HCT116 (cell line): ENCODE results near the gene ARHGEF38. TPM values are rescaled to one million over a fixed set of nuclear protein-coding genes. Genes with fewer than 3 reads are reported as not detected.

Source experiments
- ATAC-seq: fragments of 200-7000 bp; cut with Tn5 transposase; 2 replicates; pipeline ENCODE4 v1.9.1; 2020; ENCODE audit warnings: mild to moderate bottlenecking, moderate library complexity
- BruUV-seq: library from RNA; stranded (reverse); fragments of 400-500 nt; replicated peaks from 2 replicates; lab custom pipeline; 2021; lab: Mats Ljungman, UMichigan
- CTCF ChIA-PET: fragments of 300-600 bp; sonication (Branson Sonifier 250); formaldehyde crosslinking; loops from one replicate; lab custom pipeline; 2021; ENCODE audit warnings: antibody characterized with exemption; lab: Charles Lee
- POLR2A ChIA-PET: fragments of 300-600, 350-600 bp; sonication (Branson Sonifier 250); formaldehyde crosslinking; loops from one replicate; lab custom pipeline; 2021; ENCODE audit warnings: antibody characterized with exemption; lab: Charles Lee
- RAD21 ChIA-PET, 2 experiments: fragments of 300-600 bp; sonication (Branson Sonifier 250); formaldehyde crosslinking; loops; one replicate each; lab custom pipeline; 2023; ENCODE audit warnings: low total read pairs in 2 of 2; ENCODE audit not compliant: uncharacterized antibody in 2 of 2, unreplicated experiment in 2 of 2, low non-redundant PET in 1 of 2; lab: Charles Lee
- DNase-seq: peaks from one replicate; pipeline ENCODE4 v3.0.0-alpha.2; 2010; ENCODE audit warnings: low read depth, low spot score
- H2AFZ ChIP-seq: fragments of 200-600 bp; shearing (Covaris generic), sonication (generic); 2 replicates; pipeline ENCODE4 v1.6.1; 2017; ENCODE audit warnings: low read depth, mixed run types, mixed read lengths, antibody characterized with exemption, low read length; ENCODE audit not compliant: poor library complexity, severe bottlenecking
- H3K27ac ChIP-seq: 2 replicates; pipeline ENCODE4 v1.5.1; 2012; ENCODE audit warnings: low read depth, low read length
- H3K27me3 ChIP-seq: fragments of 200-600 bp; sonication (generic); 2 replicates; pipeline ENCODE4 v1.6.1; 2016; ENCODE audit warnings: mixed run types, low read length, mixed read lengths; ENCODE audit not compliant: insufficient read depth
- H3K36me3 ChIP-seq, 2 experiments: fragments of 200-500 bp in 1 of 2; fragments of 200-600 bp in 1 of 2; sonication (Bioruptor generic) in 1 of 2; sonication (generic) in 1 of 2; 2 replicates each; pipeline versions ENCODE4 v1.5.1 to v1.6.1; 2014 to 2016; ENCODE audit warnings: low read length in 2 of 2, inconsistent platforms in 1 of 2, mixed read lengths in 1 of 2, mixed run types in 1 of 2; ENCODE audit not compliant: insufficient read depth in 2 of 2, control insufficient read depth in 1 of 2
- H3K4me1 ChIP-seq, 2 experiments: fragments of 200-600 bp in 1 of 2; sonication (generic) in 1 of 2; 2 replicates each; pipeline versions ENCODE4 v1.5.1 to v1.6.1; 2012 to 2017; ENCODE audit warnings: low read length in 2 of 2, inconsistent platforms in 1 of 2, mild to moderate bottlenecking in 1 of 2, mixed read lengths in 1 of 2, mixed run types in 1 of 2, moderate library complexity in 1 of 2; ENCODE audit not compliant: insufficient read depth in 2 of 2, control insufficient read depth in 1 of 2
- H3K4me2 ChIP-seq: fragments of 200-600 bp; sonication (generic); 2 replicates; pipeline ENCODE4 v1.6.1; 2017; ENCODE audit warnings: mixed run types, low read length, mixed read lengths
- H3K4me3 ChIP-seq, 2 experiments: fragments of 200-600 bp in 1 of 2; sonication (generic) in 1 of 2; replicated peaks in 1 of 2; 2 replicates each; pipeline ENCODE4 v1.5.1; 2011 to 2016; ENCODE audit warnings: low read length in 2 of 2, control low read depth in 1 of 2, low read depth in 1 of 2, mild to moderate bottlenecking in 1 of 2, mixed read lengths in 1 of 2, mixed run types in 1 of 2
- H3K79me2 ChIP-seq: fragments of 200-600 bp; sonication (generic); 2 replicates; pipeline ENCODE4 v1.6.1; 2017; ENCODE audit warnings: mild to moderate bottlenecking, mixed run types, low read length, moderate library complexity, mixed read lengths; ENCODE audit not compliant: insufficient read depth
- H3K9ac ChIP-seq: fragments of 200-600 bp; sonication (generic); 2 replicates; pipeline ENCODE4 v1.6.1; 2016; ENCODE audit warnings: low read length, mixed read lengths
- H3K9me2 ChIP-seq: fragments of 200-600 bp; sonication (generic), shearing (Covaris generic); 2 replicates; pipeline ENCODE4 v1.6.1; 2017; ENCODE audit warnings: mixed run types, mild to moderate bottlenecking, moderate library complexity; ENCODE audit not compliant: insufficient read depth
- H3K9me3 ChIP-seq, 2 experiments: fragments of 200-500 bp in 1 of 2; fragments of 200-600 bp in 1 of 2; sonication (Bioruptor generic) in 1 of 2; sonication (generic) in 1 of 2; 2 replicates each; pipeline ENCODE4 v1.6.1; 2014 to 2017; ENCODE audit warnings: low read length in 2 of 2, mixed read lengths in 2 of 2, inconsistent platforms in 1 of 2, low read depth in 1 of 2, mild to moderate bottlenecking in 1 of 2, mixed run types in 1 of 2, moderate library complexity in 1 of 2; ENCODE audit not compliant: control insufficient read depth in 1 of 2, insufficient read depth in 1 of 2
- H4K20me1 ChIP-seq: fragments of 200-600 bp; sonication (generic), shearing (Covaris generic); 2 replicates; pipeline ENCODE4 v1.6.1; 2017; ENCODE audit warnings: mixed run types, mild to moderate bottlenecking, moderate library complexity; ENCODE audit not compliant: insufficient read depth
- CEBPB ChIP-seq: IDR thresholded peaks from 2 replicates; pipeline ENCODE4 v1.6.1; 2012; ENCODE audit warnings: low read depth
- EGR1 ChIP-seq: IDR thresholded peaks from 2 replicates; pipeline ENCODE4 v1.6.1; 2012; ENCODE audit warnings: low read depth
- ELF1 ChIP-seq: IDR thresholded peaks from 2 replicates; pipeline ENCODE4 v1.6.1; 2012; ENCODE audit warnings: low read depth, borderline replicate concordance
- EZH2 ChIP-seq: fragments of 200-600 bp; sonication (generic); IDR thresholded peaks from 2 replicates; pipeline ENCODE4 v1.6.1; 2017; ENCODE audit warnings: antibody characterized with exemption, mixed run types
- FOSL1 ChIP-seq: IDR thresholded peaks from 2 replicates; pipeline ENCODE4 v1.6.1; 2012; ENCODE audit warnings: low read depth
- POLR2AphosphoS5 ChIP-seq: IDR thresholded peaks from 2 replicates; pipeline ENCODE4 v1.6.1; 2011; ENCODE audit warnings: mild to moderate bottlenecking, low read depth, low read length, moderate library complexity
- SP1 ChIP-seq: IDR thresholded peaks from 2 replicates; pipeline ENCODE4 v1.6.1; 2012; ENCODE audit warnings: low read depth
- SRF ChIP-seq: IDR thresholded peaks from 2 replicates; pipeline ENCODE4 v1.6.1; 2012; ENCODE audit warnings: low read depth
- YY1 ChIP-seq: IDR thresholded peaks from 2 replicates; pipeline ENCODE4 v1.6.1; 2011; ENCODE audit warnings: low read length, low read depth, moderate library complexity, mild to moderate bottlenecking; ENCODE audit not compliant: insufficient replicate concordance; ENCODE audit errors: extremely low read depth
- ZNF274 ChIP-seq: fragments of 200-500 bp; sonication (Bioruptor generic); IDR thresholded peaks from 2 replicates; pipeline ENCODE4 v1.6.1; 2014; ENCODE audit warnings: mild to moderate bottlenecking, low read depth, low read length, inconsistent platforms
- intact Hi-C: fragments of 100-400 bp; cut with micrococcal nuclease; formaldehyde crosslinking; loops from 2 replicates; pipeline ENCODE4 v1.10.0; 2022
- total RNA-seq: library from RNA; stranded (reverse); gene quantifications from one replicate; pipeline ENCODE4 v1.2.1, GENCODE V29; 2021; ENCODE audit not compliant: unreplicated experiment
- TF ChIP-seq, protein P1 (sequence below): IDR thresholded peaks from 2 replicates; pipeline ENCODE4 v1.6.1; 2012; ENCODE audit warnings: low read depth
- TF ChIP-seq, protein P2 (sequence below), 3 experiments: fragments of 200-600 bp in 1 of 3; sonication (generic) in 1 of 3; IDR thresholded peaks in 2 of 3; conservative IDR thresholded peaks in 1 of 3; 2 replicates each; pipeline ENCODE4 v1.5.1; 2012 to 2017; ENCODE audit warnings: low read depth in 2 of 3, low read length in 2 of 3, antibody characterized with exemption in 1 of 3, borderline replicate concordance in 1 of 3, control low read depth in 1 of 3, mild to moderate bottlenecking in 1 of 3, mixed read lengths in 1 of 3, mixed run types in 1 of 3, moderate library complexity in 1 of 3; ENCODE audit not compliant: insufficient read depth in 1 of 3
- TF ChIP-seq, protein P3 (sequence below): IDR thresholded peaks from 2 replicates; pipeline ENCODE4 v1.6.1; 2012
- TF ChIP-seq, protein P4 (sequence below): IDR thresholded peaks from 2 replicates; pipeline ENCODE4 v1.6.1; 2012

The ARHGEF38 gene
- total RNA-seq, 1 experiment from 2014 or later: not detected

DNA sequence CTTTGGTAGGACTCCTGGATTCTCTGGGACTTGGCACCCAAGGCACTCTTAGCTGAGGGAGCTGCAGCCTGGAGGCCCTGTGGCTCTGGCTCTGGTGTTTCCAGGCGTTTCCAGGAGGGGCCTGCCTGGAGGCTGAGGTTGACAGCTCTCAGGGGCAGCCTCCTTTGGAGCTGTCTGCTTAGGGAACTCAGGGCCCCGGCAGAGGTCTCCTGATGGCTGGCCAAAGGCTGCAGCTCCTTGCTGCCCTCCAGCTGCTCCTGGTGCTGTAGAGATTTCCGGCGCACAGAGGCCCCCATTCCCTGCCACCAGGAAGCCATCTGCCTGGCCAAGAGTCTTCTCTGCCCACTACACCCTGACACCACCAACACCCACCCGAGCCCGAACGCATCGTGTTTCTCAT lies 25.3 kb upstream of the ARHGEF38 start:
- BruUV-seq: no TSS peak
- Histone ChIP-seq H3K4me3 (no peak overlapping the region), H4K20me1 (no peaks in the 10 kb centered on the region), H2AFZ (no peak overlapping the region), H3K27ac (no peak overlapping the region), H3K9ac (no peak overlapping the region), H3K27me3 (no peaks in the 10 kb centered on the region), H3K9me2 (no peaks in the 10 kb centered on the region), H3K9me3 (no peaks in the 10 kb centered on the region), H3K36me3 (no peaks in the 10 kb centered on the region), H3K79me2 (no peaks in the 10 kb centered on the region), H3K4me2 (no peak overlapping the region), H3K4me1 (no peaks in the 10 kb centered on the region)
- RAD21 ChIA-PET: no interaction called here
- DNase-seq: no peak
- no peak for ATAC-seq
- POLR2A ChIA-PET: no interaction called here
- CTCF ChIA-PET: no interaction called here
- TF ChIP-seq POLR2AphosphoS5 (no peak), EGR1 (no peak), ELF1 (no peak), SRF (no peak), SP1 (no peak), FOSL1 (no peak), CEBPB (no peak), EZH2 (no peak), ZNF274 (no peak), YY1 (no peak)
- TF ChIP-seq, protein P1, sequence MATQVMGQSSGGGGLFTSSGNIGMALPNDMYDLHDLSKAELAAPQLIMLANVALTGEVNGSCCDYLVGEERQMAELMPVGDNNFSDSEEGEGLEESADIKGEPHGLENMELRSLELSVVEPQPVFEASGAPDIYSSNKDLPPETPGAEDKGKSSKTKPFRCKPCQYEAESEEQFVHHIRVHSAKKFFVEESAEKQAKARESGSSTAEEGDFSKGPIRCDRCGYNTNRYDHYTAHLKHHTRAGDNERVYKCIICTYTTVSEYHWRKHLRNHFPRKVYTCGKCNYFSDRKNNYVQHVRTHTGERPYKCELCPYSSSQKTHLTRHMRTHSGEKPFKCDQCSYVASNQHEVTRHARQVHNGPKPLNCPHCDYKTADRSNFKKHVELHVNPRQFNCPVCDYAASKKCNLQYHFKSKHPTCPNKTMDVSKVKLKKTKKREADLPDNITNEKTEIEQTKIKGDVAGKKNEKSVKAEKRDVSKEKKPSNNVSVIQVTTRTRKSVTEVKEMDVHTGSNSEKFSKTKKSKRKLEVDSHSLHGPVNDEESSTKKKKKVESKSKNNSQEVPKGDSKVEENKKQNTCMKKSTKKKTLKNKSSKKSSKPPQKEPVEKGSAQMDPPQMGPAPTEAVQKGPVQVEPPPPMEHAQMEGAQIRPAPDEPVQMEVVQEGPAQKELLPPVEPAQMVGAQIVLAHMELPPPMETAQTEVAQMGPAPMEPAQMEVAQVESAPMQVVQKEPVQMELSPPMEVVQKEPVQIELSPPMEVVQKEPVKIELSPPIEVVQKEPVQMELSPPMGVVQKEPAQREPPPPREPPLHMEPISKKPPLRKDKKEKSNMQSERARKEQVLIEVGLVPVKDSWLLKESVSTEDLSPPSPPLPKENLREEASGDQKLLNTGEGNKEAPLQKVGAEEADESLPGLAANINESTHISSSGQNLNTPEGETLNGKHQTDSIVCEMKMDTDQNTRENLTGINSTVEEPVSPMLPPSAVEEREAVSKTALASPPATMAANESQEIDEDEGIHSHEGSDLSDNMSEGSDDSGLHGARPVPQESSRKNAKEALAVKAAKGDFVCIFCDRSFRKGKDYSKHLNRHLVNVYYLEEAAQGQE: no peak
- TF ChIP-seq, protein P2, sequence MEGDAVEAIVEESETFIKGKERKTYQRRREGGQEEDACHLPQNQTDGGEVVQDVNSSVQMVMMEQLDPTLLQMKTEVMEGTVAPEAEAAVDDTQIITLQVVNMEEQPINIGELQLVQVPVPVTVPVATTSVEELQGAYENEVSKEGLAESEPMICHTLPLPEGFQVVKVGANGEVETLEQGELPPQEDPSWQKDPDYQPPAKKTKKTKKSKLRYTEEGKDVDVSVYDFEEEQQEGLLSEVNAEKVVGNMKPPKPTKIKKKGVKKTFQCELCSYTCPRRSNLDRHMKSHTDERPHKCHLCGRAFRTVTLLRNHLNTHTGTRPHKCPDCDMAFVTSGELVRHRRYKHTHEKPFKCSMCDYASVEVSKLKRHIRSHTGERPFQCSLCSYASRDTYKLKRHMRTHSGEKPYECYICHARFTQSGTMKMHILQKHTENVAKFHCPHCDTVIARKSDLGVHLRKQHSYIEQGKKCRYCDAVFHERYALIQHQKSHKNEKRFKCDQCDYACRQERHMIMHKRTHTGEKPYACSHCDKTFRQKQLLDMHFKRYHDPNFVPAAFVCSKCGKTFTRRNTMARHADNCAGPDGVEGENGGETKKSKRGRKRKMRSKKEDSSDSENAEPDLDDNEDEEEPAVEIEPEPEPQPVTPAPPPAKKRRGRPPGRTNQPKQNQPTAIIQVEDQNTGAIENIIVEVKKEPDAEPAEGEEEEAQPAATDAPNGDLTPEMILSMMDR (IDR thresholded peaks at IDR 0.05 in 2 of 3, conservative IDR thresholded peaks at IDR 0.05 in 1 of 3; ENCODE audit: borderline replicate concordance in 1 of 3, insufficient read depth in 1 of 3, low read depth in 2 of 3, low read length in 2 of 3): no peak
- TF ChIP-seq, protein P3, sequence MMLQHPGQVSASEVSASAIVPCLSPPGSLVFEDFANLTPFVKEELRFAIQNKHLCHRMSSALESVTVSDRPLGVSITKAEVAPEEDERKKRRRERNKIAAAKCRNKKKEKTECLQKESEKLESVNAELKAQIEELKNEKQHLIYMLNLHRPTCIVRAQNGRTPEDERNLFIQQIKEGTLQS: no peak
- TF ChIP-seq, protein P4, sequence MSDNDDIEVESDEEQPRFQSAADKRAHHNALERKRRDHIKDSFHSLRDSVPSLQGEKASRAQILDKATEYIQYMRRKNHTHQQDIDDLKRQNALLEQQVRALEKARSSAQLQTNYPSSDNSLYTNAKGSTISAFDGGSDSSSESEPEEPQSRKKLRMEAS: no peak
- intact Hi-C loops: no loop called here
